ENCODE measurements around the gene MCF2. TPM values are rescaled to one million over a fixed set of nuclear protein-coding genes. Genes with fewer than 3 reads are reported as not detected.

MCF2 gene
- total RNA-seq, 2 experiments from 2014 or later = not detected

GRCh38 chrX:139750390-139750789 lies 42.4 kb upstream of the MCF2 start:
- peaks cover 5% of the 10 kb centered on the region; the same call in 1 of the 2 replicates for H3K36me3 ChIP-seq (ENCODE audit: insufficient read depth, low read length)
- no peak overlapping the region for H2AFZ ChIP-seq (ENCODE audit: low read length)
- ChIA-PET CTCF (ENCODE audit: unreplicated experiment) (no interaction called here), POLR2A (no interaction called here)
- TF ChIP-seq EZH2phosphoT487 (IDR thresholded peaks at IDR 0.05; ENCODE audit: borderline replicate concordance, low read depth, low read length) = no peak
- TF ChIP-seq CTCF (conservative IDR thresholded peaks at IDR 0.05; ENCODE audit: low read length) = no peak
- no peaks in the 10 kb centered on the region for H3K4me1 ChIP-seq (ENCODE audit: insufficient read depth, low read length, poor library complexity, severe bottlenecking)
- H3K9me3 ChIP-seq (ENCODE audit: low read length) = no peaks in the 10 kb centered on the region
- BruUV-seq (replicated peaks) = no TSS peak
- H3K9me2 ChIP-seq (ENCODE audit: insufficient read depth, low read length) = no peaks in the 10 kb centered on the region
- no peak overlapping the region for H3K4me2 ChIP-seq (ENCODE audit: low read length)
- H3K4me3 ChIP-seq (ENCODE audit: low read depth, low read length, poor library complexity, severe bottlenecking) = no peak overlapping the region
- H3K79me2 ChIP-seq (ENCODE audit: insufficient read depth, low read depth, low read length) = no peaks in the 10 kb centered on the region
- no peak for DNase-seq (ENCODE audit: low spot score)
- no peak overlapping the region for H3K27ac ChIP-seq (ENCODE audit: low read depth, low read length, poor library complexity, severe bottlenecking)
- H4K20me1 ChIP-seq (ENCODE audit: insufficient read depth, low read length) = no peaks in the 10 kb centered on the region
- intact Hi-C loops (cut with micrococcal nuclease; ENCODE audit: unreplicated experiment) = no loop called here

GRCh38 chrX:139739138-139739537 lies 31.2 kb upstream of the MCF2 start:
- no peak for DNase-seq (ENCODE audit: low spot score)
- intact Hi-C loops (cut with micrococcal nuclease; ENCODE audit: unreplicated experiment) = no loop called here
- BruUV-seq (replicated peaks) = no TSS peak

GRCh38 chrX:139738581-139738980 lies 30.6 kb upstream of the MCF2 start:
- H3K36me3 ChIP-seq (ENCODE audit: insufficient read depth, low read length) = peaks cover 9% of the 10 kb centered on the region
- H3K4me1 ChIP-seq (ENCODE audit: insufficient read depth, low read length, poor library complexity, severe bottlenecking) = no peaks in the 10 kb centered on the region
- TF ChIP-seq EZH2phosphoT487 (IDR thresholded peaks at IDR 0.05; ENCODE audit: borderline replicate concordance, low read depth, low read length) (no peak), CTCF (conservative IDR thresholded peaks at IDR 0.05; ENCODE audit: low read length) (no peak)
- no peak overlapping the region for H3K4me2 ChIP-seq (ENCODE audit: low read length)
- no TSS peak for BruUV-seq (replicated peaks)
- POLR2A ChIA-PET = no interaction called here
- no peak for DNase-seq (ENCODE audit: low spot score)
- H2AFZ ChIP-seq (ENCODE audit: low read length) = no peak overlapping the region
- H4K20me1 ChIP-seq (ENCODE audit: insufficient read depth, low read length) = no peaks in the 10 kb centered on the region
- no peak overlapping the region for H3K27ac ChIP-seq (ENCODE audit: low read depth, low read length, poor library complexity, severe bottlenecking)
- no peaks in the 10 kb centered on the region for H3K9me3 ChIP-seq (ENCODE audit: low read length)
- H3K9me2 ChIP-seq (ENCODE audit: insufficient read depth, low read length) = no peaks in the 10 kb centered on the region
- CTCF ChIA-PET (ENCODE audit: unreplicated experiment) = no interaction called here
- no peak overlapping the region for H3K4me3 ChIP-seq (ENCODE audit: low read depth, low read length, poor library complexity, severe bottlenecking)
- intact Hi-C loops (cut with micrococcal nuclease; ENCODE audit: unreplicated experiment) = no loop called here
- H3K79me2 ChIP-seq (ENCODE audit: insufficient read depth, low read depth, low read length) = no peaks in the 10 kb centered on the region

More at GRCh38 chrX:139739138-139739537, 31.2 kb upstream of the MCF2 start:
- no peak for TF ChIP-seq EZH2phosphoT487 (IDR thresholded peaks at IDR 0.05; ENCODE audit: borderline replicate concordance, low read depth, low read length)
- TF ChIP-seq CTCF (conservative IDR thresholded peaks at IDR 0.05; ENCODE audit: low read length) = no peak
- Histone ChIP-seq H3K4me1 (ENCODE audit: insufficient read depth, low read length, poor library complexity, severe bottlenecking) (no peaks in the 10 kb centered on the region), H2AFZ (ENCODE audit: low read length) (no peak overlapping the region), H3K4me3 (ENCODE audit: low read depth, low read length, poor library complexity, severe bottlenecking) (no peak overlapping the region), H3K9me2 (ENCODE audit: insufficient read depth, low read length) (no peaks in the 10 kb centered on the region), H3K9me3 (ENCODE audit: low read length) (no peaks in the 10 kb centered on the region), H4K20me1 (ENCODE audit: insufficient read depth, low read length) (no peaks in the 10 kb centered on the region), H3K36me3 (ENCODE audit: insufficient read depth, low read length) (peaks cover 9% of the 10 kb centered on the region; the same call in 1 of the 2 replicates), H3K4me2 (ENCODE audit: low read length) (no peak overlapping the region), H3K79me2 (ENCODE audit: insufficient read depth, low read depth, low read length) (no peaks in the 10 kb centered on the region), H3K27ac (ENCODE audit: low read depth, low read length, poor library complexity, severe bottlenecking) (no peak overlapping the region)
- POLR2A ChIA-PET = no interaction called here
- CTCF ChIA-PET (ENCODE audit: unreplicated experiment) = no interaction called here
